ENCODE results near the gene NXNL1. TPM values are rescaled to one million over a fixed set of nuclear protein-coding genes. Genes with fewer than 3 reads are reported as not detected.

The NXNL1 gene
- total RNA-seq, 1 experiment from 2014 or later: not detected

DNA sequence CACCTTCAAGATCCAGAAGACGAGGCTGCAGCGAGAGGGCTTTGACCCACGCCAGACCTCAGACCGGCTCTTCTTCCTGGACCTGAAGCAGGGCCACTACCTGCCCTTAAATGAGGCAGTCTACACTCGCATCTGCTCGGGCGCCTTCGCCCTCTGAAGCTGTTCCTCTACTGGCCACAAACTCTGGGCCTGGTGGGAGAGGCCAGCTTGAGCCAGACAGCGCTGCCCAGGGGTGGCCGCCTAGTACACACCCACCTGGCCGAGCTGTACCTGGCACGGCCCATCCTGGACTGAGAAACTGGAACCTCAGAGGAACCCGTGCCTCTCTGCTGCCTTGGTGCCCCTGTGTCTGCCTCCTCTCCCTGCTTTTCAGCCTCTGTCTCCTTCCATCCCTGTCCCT, 43.7 kb upstream of the NXNL1 start:
- no peak overlapping the region for H3K4ac ChIP-seq (ENCODE audit: low read depth, low read length)
- H3K79me2 ChIP-seq (ENCODE audit: insufficient read depth, low read length): no peaks in the 10 kb centered on the region
- no peak overlapping the region for H4K8ac ChIP-seq (replicated peaks; ENCODE audit: insufficient read length, low read depth, low read length)
- Mint-ChIP-seq H3K27ac (peak overlapping the region in 1 of 3 experiments; percentile 74; a peak in 1 of 7 replicates), H3K9me3 (no peaks in the 10 kb centered on the region), H3K36me3 (ENCODE audit: insufficient read depth in 1 of 3, low read depth in 3 of 3) (peaks cover 0 to 10% (median 2%) of the 10 kb centered on the region in 3 experiments; a peak in 4 of 7 replicates), H3K27me3 (ENCODE audit: low read depth) (no peaks in the 10 kb centered on the region), H3K4me1 (peaks cover 11 to 16% of the 10 kb centered on the region in 2 experiments), H3K4me3 (no peak overlapping the region)
- H4K20me1 ChIP-seq (ENCODE audit: control insufficient read depth, insufficient read depth, insufficient read length): no peaks in the 10 kb centered on the region
- H3K18ac ChIP-seq (ENCODE audit: insufficient read length, low read depth, low read length): no peak overlapping the region
- no peak overlapping the region for H3K27ac ChIP-seq (ENCODE audit: insufficient read length, low read depth, low read length)
- H3K56ac ChIP-seq (ENCODE audit: insufficient read length, low read depth, low read length): no peak overlapping the region
- no peak overlapping the region for H3K23ac ChIP-seq (ENCODE audit: insufficient read length, low read depth, low read length)
- no peaks in the 10 kb centered on the region for H3K4me1 ChIP-seq (ENCODE audit: insufficient read depth, low read length)
- no peak overlapping the region for H2AFZ ChIP-seq (ENCODE audit: low read length)
- H2BK15ac ChIP-seq (ENCODE audit: low read depth, low read length): no peak overlapping the region
- no peak overlapping the region for H3K9ac ChIP-seq (ENCODE audit: extremely low read depth, insufficient read length, low read length)
- TF ChIP-seq CTCF (conservative IDR thresholded peaks at IDR 0.05): no peak
- H2BK5ac ChIP-seq (ENCODE audit: insufficient read length, low read length): no peak overlapping the region
- no CpG with 5 or more reads among the region's 13 CpGs for WGBS (ENCODE audit: extremely low coverage, insufficient read length, low lambda C conversion rate)
- no peaks in the 10 kb centered on the region for H3K9me3 ChIP-seq (ENCODE audit: control insufficient read depth, low read depth, low read length)
- no peak overlapping the region for H3T11ph ChIP-seq (ENCODE audit: low read length)
- no peak overlapping the region; the same call in 1 of the 2 replicates for H3K14ac ChIP-seq (ENCODE audit: insufficient read depth, low read length)
- no peaks in the 10 kb centered on the region for H3K79me1 ChIP-seq (ENCODE audit: insufficient read depth, low read depth, low read length, poor library complexity, severe bottlenecking)
- no peak overlapping the region for H4K91ac ChIP-seq (ENCODE audit: insufficient read length, low read depth, low read length)
- no peak overlapping the region for H2BK20ac ChIP-seq (ENCODE audit: low read depth, low read length, poor library complexity, severe bottlenecking)
- no peak overlapping the region for H2AK5ac ChIP-seq (ENCODE audit: insufficient read length, low read length)
- no peak overlapping the region for H2BK12ac ChIP-seq (ENCODE audit: insufficient read length, low read depth, low read length)
- no peak overlapping the region for H2BK120ac ChIP-seq (ENCODE audit: low read depth, low read length, poor library complexity, severe bottlenecking)
- H3K4me2 ChIP-seq (ENCODE audit: insufficient read depth, insufficient read length, low read length): no peak overlapping the region
- no peak overlapping the region for H4K5ac ChIP-seq (ENCODE audit: insufficient read length, low read depth, low read length)
- DNase-seq: no peak
- H3K27me3 ChIP-seq (ENCODE audit: insufficient read depth, low read length): no peaks in the 10 kb centered on the region
- no peaks in the 10 kb centered on the region for H3K23me2 ChIP-seq (ENCODE audit: insufficient read length, low read depth, low read length, poor library complexity, severe bottlenecking)
